ENCODE measurements around the gene LHX4.
"Not testable (repeated sequence)": the region's sequence is repeated elsewhere in the genome, so short reads cannot be mapped to it uniquely, and the experiment has no call there.

LHX4 gene

DNA sequence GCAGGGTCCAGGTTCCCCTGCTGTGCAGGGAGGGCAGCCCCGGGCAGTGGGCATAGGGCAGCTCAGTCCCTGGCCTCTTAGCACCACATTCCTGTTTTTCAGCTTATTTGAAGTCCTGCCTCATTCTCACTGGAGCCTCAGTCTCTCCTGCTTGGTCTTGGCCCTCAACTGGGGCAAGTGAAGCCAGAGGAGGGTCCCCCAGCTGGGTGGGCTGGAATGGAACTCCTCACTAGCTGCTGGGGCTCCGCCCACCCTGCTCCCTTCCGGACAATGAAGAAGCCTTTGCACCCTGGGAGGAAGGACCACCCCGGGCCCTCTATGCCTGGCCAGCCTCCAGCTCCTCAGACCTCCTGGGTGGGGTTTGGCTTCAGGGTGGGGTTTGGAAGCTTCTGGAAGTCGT lies 32.8 kb upstream of the LHX4 start:
- DNase-seq, result no peak

DNA sequence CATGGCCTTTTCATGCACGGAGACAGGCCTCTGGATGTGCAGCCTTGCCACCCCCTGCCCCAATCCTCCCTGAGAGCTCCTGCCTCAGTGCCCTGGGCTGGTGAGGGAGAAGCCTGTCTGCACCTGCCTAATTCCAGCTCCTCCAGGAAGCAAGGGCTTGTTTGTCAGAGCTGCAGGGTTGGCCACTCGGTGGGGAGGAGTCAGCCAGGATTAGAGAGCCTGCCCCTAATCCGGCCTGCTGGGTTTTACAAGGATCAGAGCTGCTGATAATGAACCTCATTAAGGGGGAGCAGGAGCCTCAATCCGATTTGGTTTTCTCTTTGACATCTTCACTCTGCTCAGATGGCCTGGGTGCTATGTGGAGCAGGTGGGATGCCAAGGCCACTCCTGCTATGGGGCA lies 31.9 kb upstream of the LHX4 start:
- no peak for DNase-seq

DNA sequence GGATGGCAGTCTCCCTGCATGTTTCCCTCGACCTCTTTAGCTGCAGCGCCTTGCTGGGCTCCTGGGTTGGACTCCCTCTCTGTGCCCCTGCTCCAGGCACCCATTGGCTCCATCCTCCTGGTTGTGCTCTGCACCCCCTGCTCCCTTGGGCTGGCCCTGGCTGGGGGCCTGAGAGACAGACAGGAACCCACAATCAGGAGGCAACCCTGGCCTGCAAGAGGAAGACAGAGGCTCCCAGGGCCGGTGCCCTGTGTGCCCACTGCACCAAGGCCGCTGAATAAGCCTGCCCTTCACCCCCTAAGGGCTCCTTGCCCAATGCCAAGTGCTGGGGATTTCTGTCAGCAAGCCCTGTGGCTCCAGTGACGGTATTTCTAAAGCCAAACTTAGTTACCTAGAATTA lies 31.5 kb upstream of the LHX4 start:
- no peak for DNase-seq

DNA sequence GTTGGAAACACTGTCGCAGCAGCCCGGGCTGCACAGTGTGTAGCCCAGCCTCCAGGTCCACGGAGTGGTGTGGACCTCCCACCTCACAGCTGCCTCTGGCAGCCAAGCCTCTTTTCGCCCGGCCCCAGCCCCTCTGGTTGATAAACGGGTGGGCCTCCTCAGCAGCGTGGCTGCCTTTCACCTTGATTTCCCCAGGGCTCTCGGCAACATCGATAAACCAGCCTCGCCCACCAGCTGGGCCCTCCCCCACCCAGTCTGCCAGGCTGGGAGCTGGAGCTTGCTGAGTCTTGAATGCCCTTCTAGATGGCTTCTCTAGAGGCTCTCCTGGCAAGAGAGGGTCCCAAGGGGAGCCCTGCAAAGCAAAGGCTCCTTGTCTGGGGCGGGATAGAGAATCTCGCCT lies 31.0 kb upstream of the LHX4 start:
- no peak for DNase-seq

DNA sequence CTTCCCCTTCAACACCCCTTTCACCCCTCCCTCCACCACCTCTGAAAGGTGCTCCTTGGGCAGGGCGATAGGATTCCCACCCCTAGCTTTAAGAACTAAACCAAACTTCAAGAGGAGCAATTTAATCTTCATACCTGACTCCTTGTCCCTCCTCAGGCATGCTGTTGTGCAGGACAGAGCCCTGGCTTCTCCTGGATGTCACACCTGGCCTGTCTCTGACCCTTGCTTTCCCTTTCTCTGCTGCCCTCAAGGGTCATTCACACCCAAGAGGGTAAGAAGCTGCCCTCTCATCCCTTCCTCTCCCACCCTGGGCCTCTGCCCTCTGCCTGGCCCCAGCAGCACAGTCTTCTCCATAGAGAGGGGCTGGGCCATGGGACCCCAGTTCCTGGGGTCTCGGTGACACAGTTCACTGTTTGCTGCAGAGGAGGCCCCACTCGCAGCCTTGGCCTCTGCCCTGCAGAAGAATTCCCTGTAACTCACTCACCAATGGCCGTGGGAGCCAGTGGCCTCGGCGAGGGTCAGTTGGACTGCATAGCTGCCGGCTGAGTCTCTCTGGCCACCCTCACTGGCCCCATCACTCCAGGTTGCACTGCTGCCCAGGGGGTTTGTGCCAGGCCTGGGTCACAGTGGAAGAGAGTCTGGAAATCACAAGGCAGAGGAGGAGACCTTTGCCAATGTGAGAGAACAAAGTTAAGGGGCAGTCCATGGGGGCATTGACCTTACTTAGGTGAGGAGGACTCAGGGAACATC lies 28.4 kb upstream of the LHX4 start:
- DNase-seq, result no peak

DNA sequence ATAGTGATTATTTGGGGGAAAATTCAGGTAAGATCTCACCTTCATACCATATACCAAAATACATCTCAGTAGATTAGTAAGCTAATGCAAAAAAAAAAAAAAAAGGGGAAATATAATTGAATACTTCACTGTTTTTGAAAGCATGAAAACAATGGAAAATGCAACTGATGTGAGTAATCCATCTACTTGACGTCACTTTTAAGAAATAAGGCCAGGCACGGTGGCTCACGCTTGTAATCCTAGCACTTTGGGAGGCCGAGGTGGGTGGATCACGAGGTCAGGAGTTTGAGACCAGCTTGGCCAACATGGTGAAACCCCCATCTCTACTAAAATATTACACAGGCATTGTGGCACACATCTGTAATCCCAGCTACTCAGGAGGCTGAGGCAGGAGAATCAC lies 27.5 kb upstream of the LHX4 start:
- not testable (repeated sequence) for DNase-seq

DNA sequence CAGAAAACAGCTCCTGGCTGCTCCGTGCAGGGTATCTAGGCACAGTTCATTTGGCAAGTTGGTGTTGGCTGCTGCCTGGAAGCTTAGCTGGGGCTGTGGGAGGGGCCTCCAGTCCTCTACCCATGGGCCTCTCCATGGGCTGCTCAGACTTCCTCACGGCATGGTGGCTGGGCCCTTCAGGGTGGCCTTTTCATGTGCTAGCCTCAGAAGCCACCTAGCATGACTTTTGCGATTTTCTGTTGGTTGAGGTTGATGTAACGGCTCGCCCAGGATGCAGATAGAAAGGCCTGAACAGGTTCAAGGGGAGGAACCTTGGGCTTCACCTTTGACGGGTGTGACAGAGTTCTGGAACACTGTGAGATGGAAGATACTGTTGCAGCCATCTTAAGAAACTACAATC lies 25.8 kb upstream of the LHX4 start:
- DNase-seq, result no peak

DNA sequence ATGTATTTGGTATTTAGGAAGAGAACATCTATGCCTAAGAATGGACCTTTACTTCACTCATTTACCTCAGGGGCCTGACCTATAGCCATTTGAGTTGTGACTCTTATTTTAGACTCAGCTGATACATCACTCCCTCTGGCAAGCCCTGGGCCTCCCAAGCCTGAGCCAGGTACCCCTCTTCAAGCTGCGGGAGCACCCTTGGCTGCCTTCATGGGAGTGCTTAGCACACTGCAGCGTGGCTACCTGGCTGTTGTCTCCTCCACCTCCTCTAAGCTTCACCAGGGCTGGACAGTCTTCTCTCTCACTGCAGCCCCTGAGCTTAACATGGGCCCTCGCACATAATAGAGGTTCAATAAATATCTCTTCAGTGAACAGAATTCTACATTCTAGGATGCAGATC lies 23.5 kb upstream of the LHX4 start:
- no peak for DNase-seq

DNA sequence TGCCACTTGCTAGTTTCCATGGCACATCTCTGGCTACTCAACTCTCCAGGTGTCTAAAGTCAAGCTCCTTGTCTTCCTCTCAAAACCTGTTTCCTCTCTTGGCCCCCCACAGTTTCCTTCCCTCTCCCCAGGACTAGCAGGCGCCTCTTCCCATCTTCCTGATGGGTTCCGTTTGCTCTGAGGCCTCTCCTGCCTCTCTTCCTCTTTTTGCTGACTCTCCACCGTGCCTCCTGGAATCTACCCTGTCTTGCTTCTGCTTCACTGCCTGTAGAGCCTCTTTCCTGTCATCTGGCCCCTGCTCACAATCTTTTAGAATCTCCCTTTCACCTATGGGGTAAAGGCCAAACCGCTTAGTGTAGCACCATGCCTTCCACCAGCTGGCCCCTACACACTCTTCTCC lies 21.8 kb upstream of the LHX4 start:
- DNase-seq, result peak; percentile 39 to 66 (median 56)

DNA sequence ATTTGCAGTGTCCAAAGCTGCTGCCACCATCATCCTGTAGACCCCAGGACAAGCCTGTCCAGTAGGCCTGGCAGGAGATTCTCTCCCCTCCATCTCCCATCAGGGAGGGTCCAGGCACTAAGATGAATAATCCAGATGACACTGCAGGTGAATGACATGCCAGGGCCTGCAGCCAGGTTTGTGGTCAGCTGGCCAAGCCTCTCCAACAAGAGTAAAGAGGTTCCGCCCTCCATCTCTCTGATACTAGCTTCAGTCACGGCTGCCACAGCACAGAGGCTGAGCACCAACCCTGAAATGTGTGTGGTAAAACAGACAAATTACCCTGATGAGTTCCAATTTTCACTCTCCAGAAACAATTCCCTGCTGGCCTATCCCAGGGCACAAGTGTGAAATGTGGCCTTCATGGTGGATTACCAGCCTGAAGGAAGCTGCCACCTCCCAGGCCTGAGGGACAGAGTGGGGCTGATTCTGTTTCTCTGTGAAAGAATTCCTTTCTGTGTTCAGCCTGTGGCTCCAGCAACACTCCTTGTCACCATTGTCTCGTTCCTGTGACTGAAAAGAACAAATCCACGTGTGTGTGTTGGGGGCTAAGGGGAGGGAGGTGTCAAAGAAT lies 19.9 kb upstream of the LHX4 start:
- DNase-seq, result no peak

DNA sequence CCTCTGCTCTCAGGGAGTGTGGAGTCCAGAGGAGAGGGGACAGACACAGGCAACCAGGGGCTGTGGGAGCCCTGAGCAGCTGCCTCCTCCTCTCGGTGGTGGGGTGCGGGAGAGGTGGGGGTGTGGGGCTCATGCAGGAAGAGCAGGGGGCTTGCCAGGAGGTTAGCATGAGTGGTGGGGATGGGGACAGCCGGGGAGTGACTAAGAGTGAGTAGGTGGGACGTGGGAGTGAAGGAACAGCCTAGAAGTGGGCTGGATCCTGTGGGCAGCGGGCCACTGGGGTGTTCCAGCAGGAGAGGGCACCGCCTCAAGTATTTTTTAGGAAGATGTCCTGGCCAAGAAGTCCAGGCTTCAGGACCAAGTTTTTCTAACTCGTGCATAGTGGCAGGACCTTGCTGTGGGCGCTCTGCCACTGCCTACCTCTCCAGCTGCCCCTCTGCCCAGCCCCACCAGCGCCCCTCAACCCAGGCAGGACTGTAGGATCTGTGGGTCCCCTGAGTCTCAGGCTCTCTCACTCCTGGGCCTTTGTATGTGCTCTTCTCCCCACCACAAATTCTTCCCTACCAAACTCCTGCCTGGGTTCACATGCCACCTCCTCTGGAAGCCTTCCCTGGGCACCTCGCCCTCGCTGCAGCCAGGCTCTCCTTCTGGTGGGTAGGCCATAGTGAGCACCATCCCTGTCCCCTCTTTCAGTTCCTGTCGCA lies 18.8 kb upstream of the LHX4 start:
- DNase-seq, result no peak

DNA sequence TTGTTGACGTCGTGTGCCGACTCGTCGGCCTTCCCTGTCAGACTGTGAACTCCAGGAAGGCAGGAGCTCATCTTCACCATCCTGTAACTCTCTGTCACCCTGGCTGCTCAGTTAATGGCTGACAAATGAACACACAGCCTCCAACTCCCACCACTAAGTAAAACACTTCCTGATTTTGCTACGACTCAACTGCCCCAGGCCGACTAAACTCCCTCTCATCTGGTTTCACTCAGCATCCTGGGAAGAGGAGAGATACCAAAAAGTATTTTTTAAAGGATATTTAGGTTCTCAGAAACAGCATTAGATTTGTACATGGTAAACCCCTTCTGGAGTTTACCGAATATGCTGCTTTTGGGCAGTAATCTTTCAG lies 18.2 kb upstream of the LHX4 start:
- DNase-seq, result peak in 2 of 4 experiments; percentile 16 to 22

DNA sequence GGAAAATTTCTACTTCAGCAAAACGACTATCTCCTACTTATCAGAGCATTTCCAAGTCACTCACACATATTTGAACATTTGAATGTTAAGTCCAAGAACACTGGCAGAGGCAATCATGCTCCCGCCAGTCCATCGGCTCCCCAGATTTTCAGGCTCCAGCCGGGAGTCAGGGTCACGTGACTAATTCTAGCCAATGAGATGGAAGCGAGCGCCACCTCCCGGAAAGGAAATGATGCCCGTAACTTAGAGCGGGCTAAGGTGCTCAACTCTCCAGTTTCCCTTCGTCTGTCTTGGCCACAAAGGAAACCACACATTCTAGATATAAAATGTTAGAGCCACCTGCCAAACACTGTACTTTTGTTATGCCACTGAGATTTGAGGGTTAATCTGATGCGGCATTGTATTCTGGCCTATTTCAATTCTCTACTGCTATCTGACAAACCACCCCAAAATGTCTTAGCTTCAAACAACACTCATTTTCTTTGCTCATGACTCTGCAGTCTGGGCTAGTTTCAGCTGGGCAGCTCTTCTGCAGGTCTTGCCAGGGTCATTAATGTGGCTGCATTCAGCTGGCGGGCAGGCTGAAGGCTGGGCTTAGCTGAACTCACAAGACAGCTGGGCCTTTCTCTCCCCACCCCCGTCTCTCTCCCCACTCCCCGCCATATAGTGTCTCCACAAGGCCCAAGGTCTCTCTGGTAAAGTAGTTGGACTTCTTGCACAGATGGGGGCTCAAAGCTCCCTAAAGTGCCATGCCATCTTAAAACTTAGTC lies 16.5 kb upstream of the LHX4 start:
- DNase-seq, result peak in 2 of 4 experiments; percentile 28 to 31

DNA sequence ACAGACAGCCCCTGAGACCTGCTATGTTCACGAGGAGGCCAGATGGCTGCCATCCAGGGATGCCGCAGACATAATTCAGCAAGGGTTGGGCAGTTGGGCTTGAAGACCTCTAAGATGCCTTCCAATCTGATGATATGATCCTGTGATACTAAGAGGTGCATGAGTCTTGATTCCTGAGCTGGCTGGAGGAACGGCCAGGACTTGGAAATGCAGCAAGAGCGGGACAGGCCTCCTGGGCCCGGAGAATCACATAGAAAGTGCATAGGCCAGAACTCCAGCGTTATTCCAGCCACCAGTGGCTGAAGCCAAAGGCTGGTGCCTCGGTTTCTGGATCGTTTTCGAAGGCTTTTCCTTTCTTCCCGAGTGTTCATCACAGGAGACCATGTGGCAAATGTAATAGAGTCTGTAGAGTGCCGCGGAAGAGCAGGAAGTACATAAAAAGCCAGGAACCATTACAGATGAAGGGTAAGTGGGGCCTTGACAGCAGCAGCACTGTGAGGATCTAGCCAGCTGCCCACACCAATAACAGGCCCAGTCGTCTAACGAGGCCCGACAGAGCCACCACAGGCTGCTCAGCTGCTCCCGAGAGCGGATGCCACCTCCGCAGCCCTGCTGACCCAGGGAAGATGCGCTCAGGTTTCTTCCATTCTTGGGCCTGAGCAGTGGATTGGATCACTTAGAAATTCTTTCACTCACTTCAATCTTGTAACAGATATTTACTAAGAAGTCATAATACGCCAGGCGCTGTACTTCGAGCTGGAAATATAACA lies 14.0 kb upstream of the LHX4 start:
- DNase-seq, result no peak

DNA sequence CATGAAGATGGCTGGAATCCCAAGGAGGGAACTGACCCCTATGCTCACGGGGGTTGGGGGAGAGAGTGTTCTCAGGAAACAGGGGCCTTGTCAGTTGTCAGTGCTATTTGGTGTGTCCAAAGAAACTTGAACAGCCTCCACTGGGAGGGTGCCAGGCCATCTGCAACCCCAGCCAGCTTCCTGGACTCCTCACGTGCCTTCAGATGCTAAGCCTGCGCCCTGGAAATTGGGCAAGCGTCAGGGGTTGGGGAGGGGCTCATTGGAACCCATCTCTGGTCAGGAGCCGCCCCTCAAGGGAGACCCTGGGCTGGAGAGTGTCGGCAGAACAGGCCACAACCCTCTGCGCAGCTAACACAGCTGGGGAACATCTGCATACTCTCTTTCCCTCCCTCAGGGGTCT lies 13.1 kb upstream of the LHX4 start:
- no peak for DNase-seq

DNA sequence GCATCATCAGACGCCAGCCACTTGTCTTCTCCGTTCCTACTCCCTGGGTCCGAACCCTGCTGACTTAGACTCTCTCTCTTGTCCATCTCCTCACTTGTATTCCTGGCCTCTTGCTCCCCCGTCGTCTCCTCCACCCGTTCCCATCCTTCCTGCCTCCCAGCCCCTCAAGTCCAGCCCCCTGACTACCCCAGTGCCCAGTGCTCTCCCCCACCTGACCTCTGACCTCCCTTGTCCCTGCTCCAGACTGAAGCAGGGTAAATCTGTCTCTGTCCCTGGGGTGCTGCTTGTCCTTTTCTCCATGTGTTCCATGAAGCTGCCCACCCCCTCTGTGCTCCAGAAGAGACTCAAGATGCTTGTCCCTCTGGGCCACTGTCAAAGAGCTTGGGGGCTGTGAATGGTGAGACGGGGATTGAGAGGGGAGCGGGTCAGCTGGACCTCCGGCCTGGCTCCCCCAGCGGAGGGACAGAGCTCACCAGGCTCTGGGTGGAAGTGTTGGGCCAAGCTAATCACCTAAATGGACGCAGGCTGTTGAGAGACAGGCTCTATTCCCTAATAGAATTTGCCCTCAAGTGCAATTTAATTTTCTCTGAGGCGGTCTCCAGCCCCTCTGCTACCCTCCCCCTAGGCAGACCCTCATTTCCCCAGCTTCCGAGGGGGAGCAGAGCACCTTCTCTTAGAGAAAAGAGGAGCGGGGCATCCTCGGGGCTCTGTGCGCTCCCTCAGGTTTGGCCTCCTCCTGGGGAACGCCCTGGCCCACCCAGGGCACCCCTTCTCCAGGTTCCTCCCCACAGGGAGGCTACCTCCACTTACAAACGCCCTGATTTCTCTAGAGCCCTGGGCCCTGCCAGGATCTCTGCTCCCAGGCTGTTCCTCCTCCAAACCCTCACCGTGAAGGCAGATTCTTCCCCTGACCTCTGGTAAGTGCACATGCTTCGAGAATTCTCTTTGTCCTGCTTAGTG lies 11.0 kb upstream of the LHX4 start:
- no peak for DNase-seq

DNA sequence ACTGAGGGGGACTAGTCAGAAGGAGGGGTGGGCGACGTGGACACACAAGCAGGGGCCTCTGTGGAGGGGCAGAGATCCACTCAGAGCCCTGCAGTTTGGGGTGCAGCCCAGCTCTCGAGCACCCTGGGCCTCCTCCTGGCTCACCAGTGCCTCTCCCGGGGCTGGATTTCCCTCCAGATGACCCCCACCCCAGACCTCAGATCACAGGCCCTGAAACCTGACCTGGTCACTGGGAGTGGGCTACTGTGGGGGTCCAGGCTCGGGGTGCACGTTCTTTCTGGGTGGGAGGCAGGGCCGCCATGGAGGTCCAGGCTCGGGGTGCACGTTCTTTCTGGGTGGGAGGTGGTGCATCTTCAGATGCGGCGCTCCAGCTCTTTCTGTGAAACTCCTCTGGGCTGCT lies 10.3 kb upstream of the LHX4 start:
- no peak for DNase-seq

DNA sequence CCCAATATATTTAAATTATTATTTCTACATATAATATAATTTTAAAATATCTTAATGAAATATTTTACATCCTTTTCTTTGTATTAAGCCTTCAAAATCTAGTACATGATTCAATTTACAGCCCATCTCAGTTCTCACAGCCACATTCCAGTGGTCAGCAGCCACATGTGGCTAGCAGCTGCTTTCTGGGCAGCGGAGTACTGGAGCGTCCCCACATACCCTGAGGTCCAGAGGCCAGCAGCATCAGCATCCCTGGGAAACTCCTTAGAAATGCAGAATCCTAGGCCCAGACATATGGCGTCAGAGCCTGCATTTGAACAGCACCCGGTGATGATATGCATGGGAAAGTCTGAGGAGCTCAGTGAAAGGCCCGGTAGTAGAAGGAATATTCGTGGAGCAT lies 8.6 kb upstream of the LHX4 start:
- DNase-seq, result no peak

DNA sequence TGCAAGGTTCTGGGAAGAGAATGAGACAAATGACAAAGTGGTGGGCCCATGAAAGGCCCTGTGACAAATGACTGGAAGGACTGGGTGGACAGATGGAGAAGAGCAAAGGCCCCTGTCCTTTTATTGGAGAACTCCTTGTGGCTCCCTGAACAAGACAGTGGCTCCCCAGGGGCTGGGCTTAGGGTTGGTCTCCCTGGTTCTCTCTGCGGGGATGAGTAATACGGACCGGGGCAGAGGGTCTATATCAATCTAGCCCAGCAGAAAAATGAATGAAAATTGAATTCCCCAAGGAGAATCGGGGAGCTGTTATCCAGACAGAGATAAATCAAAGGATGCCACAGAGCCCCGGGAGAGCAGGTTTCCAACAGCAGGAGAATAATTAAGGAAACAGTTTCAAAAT lies 5.2 kb upstream of the LHX4 start:
- DNase-seq, result no peak

DNA sequence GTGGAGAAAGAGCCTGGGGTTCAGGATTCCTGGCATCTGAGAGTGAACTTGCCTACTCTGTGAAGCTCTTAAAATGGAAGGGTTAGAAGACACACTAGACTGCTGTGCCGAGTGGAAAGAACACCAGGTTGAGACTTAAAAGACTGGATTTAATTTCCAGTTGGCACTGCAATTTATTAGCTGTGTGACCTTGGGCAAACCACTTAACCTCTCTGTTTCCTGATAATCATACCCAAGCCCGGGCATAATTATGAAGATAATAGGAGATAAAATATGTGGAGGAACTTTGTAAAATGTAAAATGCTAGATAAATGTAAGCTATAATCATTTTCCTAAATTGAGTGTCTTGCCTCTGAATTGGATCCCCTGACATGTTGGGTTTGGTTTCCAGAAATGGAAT lies 4.7 kb upstream of the LHX4 start:
- no peak for DNase-seq
